HG03045 (cell line): Measurements from ENCODE around the gene VPS13D.
"Not testable (repeated sequence)": the region's sequence is repeated elsewhere in the genome, so short reads cannot be mapped to it uniquely, and the experiment has no call there.

ENCODE experiments used
- ATAC-seq: cut with Tn5 transposase; IDR thresholded peaks from one replicate; pipeline ENCODE4 v1.9.1; 2021; ENCODE audit warnings: mild to moderate bottlenecking, moderate library complexity; ENCODE audit not compliant: unreplicated experiment

VPS13D gene

DNA sequence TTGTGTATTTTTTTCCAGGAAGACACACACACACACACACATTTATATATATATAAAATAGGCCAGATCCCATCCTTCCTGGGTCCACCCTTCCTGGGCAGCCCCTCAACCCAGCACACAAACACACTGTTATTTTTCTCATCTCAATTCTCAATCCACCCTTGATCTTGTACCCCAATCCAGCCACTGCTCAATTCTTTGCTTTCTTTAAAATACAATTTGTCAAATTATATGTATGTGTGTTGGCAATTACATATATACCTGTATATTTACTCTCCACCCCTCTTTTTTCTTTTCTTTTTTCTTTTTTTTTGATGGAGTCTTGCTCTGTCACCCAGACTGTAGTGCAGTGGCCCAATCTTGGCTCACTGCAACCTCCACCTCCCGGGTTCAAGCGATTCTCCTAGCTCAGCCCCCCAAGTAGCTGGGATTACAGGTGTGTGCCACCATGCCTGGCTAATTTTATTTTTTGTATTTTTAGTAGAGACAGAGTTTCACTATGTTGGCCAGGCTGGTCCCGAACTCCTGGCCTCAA lies 299.9 kb downstream of the VPS13D start:
- no peak for ATAC-seq

DNA sequence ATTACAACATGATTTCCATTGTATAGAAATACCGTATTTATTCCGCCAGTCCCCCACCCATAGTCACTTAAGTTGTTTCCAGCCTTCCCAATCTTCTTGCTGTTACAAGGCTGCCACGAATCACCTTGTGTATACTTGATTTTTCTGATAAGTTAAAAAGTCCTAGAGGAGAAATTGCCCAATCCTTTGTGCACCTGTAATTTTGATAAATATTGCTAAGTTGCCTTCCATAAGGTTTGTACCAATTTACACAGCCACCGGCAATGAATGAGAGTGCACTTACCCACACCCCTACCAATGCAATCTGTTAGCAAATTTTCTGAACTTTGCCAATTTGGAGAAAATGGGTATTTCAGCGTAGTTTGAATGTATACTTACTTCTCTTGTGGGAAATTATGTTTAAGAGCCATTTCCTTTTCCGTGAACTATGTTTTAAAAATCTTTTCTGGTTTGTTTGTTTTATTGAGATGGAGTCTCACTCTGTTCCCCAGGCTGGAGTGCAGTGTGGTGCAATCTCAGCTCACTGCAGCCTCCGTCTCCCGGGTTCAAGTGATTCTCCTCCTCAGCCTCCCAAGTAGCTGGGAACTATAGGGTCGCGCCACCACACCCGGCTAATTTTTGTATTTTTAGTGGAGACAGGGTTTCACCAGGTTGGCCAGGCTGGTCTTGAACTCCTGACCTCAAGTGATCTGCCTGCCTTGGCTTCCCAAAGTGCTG lies 300.8 kb downstream of the VPS13D start:
- no peak for ATAC-seq

DNA sequence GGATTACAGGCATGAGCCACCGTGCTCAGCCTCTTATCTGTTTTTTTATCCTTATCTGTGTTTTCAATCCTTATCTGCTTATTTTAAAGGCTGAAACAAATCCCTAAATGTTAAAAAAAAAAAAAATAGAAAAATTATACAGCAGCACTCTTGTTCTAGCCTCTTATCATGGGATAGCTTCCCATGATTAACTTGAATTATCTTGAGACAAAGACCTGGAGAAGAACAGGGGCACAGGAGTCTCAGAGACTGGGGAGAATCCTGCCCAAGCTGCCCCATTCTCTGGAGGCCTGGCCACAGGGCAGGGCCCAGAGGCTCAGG lies 301.3 kb downstream of the VPS13D start:
- ATAC-seq, result no peak

DNA sequence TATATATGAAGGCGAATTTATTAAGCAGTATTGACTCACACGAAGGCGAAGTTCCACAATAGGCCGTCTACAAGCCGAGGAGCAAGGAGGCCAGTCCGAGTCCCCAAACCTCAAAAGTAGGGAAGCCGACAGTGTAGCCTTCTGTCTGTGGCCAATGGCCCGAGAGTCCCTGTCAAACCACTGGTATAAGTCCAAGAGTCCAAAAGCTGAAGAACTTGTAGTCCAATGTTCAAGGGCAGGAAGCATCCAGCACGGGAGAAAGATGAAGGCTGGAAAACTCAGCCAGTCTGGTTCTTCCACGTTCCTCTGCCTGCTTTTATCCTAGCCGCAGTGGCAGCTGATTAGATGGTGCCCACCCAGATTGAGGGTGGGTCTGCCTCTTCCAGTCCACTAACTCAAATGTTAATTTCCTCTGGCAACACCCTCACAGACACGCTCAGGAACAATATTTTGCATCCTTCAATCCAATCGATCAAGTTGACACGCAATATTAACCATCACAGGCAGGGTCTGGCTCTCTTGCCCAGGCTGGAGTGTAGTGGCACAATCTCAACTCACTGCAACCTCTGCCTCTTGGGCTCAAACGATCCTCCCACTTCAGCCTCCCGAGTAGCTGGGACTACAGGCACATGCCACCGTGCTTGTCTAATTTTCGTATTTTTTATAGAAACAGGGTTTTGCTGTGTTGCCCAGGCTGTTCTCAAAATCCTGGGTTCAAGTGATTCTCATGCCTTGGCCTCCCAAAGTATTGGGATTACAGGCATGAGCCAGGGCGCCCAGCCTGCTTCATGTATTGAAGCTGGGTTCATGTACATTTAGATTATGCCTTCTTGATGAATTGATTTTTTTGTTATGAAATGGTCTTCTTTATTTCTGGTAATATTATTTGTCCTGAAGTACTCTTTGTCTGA lies 302.8 kb downstream of the VPS13D start:
- ATAC-seq, result no peak

DNA sequence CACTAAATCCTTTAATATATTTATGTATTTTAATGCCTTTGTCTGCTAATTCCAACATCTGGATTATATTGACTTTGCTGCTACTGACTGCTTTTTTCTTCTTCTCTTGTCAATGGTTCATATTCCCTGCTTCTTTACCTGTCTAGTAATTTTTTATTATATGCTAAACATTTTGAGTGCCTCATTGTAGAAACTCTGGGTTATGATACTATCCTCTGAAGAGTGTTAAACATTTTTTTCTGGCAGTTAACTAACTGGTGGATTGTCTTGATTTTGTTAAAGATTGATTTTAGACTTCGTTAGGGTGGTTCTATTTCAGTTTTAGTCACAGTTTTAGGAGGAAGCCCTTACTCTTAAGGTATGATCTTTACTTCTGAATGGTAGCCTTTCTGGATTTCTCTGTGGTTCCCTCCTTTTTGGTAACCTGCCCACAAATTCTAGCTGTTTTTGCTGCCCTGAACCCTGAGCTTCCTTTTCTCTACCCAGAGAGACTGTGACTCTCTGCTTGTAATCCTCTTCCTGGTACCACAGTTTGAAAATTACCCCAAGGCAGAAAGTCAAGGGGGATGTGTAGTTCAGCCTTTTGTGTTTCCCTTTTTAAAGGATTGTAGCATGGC lies 306.3 kb downstream of the VPS13D start:
- ATAC-seq, result no peak

DNA sequence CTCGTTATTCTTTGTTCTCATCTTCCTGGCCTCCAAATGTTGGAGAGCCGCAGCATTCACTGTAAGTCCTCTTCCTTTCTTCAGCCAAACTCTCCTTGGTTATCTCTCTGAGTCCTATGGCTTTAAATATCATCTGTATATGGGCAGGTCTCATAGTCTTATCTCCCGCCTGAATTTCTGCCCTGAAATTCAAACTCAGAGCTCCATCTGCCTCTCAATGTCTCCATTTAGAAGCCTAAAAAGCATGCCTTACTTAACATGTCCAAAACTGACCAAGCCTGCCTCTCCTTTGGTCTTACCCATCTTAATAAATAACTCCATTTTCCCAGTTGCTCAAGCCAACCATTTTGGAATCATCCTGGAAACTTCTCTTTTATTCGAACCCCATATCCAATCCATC lies 307.5 kb downstream of the VPS13D start:
- ATAC-seq, result no peak

DNA sequence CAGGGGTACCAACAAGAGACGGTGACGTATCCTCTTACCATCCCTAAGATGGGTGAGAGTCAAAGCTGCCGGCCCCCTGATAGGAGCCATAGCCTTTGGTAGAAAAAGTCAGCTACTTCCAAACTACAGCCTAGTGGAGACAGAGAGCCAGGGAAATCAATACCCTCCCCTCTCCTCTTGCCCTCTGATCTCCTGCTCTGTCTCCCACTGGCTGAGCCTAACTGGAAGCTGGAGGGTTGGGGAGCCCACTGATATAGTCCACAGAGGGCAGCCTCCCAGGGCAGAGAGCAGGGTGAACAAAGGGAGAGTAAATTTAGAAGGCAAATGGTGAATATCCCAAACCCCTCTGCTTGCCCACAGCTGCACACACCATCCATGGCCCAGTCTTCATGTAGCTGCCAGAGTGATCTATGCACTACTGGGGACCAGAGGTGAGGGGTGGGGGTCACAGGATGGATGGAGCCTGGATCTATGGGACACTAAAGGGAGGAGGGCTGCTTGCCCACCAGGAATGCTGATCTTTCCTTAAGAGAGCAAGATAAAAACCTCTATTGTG lies 308.2 kb downstream of the VPS13D start:
- no peak for ATAC-seq

DNA sequence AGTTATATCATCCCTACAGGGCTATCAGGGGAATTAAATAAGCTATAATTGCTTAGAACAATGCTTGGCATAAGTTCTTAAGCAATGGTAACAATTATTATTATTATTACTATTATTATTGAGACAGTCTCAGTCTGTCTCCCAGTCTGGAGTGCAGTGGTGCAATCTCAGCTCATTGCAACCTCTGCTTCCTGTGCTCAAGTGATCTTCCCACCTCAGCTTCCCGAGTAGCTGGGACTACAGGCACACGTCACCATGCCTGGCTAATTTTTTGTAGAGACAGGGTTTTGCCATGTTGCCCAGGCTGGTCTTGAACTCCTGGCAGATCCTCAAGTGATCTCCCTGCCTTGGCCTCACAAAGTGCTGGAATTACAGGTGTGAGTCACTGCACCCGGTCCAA lies 308.7 kb downstream of the VPS13D start:
- ATAC-seq, result not testable (repeated sequence)

DNA sequence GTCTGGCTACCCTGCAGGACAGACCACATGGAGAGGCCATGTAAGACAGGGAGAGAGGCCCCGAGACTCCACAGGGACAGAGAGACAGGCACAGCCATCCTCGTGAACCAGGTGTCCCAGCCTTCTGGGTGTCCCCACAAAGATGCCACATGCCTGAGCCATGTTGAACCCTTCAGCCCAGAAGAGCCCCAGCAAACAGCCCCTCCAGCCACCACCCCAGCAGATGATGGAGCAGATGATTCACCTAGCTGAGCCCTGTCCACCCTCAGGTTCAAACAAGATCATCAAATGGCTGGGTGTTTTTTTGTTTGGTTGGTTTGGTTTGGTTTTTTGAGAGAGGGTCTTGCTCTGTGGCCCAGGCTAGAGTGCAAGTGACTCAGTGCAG lies 309.5 kb downstream of the VPS13D start:
- no peak for ATAC-seq

DNA sequence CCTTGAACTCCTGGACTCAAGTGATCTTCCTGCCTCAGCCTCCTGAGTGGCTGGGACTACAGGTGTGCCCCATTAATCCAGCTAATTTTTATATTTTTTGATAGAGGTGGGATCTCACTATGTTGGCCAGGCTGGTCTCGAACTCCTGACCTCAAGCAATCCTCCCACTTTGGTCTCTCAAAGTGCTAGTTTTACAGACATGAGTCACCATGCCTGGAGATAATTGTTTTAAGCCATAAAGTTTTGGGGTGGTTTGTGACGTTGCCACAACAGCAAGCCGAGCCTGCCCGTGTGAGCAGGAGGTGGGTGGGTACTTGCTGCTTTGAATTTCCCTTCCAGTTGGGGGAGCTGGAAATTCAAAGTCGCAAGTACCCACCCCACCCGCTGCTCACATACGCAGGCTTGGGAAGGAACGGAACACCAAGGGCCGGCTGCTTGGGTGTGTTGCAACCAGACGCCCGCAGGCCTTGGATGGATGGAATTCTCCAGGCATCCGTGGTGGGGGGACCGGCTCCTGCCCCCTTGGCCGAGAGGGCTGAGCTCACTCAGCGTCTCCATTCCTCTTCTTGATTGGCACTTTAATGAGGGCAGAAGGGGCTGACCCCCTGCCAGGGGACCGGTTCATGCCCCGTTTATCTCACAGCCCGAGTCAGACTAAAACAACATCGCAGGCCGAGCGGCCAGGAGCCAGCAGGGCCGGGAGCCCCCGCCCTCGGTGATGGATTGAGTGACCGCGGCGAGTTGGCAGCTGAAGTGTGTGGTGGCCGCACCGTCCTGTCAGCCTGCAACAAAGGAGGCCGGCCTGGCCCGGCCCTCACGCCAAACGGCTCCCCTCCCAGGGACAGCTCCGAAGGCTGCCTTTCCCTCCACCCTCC lies 310.1 kb downstream of the VPS13D start:
- no peak for ATAC-seq

DNA sequence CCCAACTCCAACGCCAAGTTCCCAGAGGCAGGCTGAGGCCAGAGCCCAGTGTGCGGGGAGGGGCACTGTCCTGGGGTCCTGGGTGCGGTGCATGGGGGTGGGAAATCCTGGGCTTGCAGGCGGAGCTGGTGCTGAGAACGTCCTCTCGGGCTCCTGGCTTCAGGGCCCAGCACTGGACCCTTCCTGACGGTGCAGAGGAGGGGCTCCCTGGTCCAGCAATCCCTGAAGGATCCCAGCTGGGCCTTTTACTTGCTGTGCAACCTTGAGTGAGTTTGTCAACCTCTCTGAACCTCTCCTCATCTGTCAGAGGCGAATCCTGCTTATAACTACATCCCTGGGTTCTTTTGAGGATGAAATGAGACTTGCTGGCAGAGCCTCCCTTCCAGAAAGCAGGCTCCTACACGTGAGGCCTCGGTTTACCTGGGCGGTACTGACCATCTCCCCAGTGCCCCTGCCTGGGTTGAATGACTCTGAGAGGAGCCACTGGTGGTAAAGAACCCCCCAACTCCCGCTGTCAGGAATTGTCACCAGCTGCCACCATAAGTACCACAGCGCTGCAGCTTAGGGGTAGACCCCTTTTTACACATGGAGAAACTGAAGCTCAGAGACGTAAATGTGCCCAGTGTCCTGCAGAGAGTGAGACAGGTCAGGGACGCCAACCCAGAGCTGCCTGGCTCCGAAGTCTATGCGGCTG lies 310.9 kb downstream of the VPS13D start:
- ATAC-seq, result no peak

DNA sequence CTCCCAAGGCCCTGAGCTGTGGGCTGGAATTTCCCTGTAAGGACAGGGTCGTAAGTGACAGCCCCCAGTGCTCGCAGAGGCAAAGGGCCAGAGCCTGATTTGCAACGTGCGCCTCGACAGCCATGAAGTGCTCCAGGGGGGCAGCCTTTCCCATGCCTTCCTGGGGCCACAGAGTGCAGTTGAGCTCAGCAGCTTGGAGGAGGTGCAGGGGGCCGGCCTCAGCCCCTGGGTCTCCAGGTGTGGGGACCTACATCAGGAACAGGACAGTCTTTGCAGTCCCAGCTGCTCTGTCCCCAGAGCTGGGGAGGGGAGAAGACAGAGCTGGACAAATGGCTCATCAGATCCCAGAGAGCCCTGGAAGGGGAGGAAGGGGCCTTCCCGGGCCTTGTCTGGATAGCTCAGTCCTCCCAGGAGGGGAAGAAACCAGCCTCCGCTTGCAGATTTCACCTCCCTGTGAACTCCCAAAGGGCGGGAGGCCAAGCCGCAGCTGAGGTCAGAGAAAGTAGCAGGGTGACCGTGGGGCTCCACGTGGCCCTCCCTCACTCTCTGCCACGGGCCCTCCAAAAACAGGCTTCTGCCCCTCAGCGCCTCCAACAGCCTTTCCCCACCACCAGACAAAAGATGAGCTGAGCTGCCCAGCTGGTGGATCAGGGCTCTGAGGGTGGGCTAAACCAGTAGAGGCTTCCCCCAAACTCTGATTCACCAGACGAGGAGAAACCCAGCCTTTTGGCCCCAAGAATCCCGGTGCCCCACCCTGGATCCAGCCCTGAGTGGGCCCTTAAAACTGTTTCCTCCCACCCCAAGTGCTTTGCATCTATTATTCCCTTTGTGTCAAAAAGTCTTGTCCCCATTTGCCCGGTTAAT lies 311.7 kb downstream of the VPS13D start:
- no peak for ATAC-seq

DNA sequence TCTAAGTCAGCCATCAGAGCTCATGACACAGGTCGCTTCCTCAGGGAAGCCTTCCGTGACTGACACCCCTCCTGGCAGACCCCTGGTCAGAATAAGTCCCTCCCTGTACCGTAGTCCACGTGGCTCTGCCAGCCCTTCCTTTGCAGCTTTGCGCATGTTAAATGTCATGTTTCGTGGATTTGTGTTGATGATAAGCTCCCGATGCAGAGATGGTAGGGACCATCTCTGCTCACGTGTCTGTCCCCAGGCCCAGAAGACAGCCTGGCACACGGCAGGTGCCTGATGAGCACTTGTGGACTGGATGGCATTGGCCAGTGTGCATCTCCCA lies 312.3 kb downstream of the VPS13D start:
- no peak for ATAC-seq

DNA sequence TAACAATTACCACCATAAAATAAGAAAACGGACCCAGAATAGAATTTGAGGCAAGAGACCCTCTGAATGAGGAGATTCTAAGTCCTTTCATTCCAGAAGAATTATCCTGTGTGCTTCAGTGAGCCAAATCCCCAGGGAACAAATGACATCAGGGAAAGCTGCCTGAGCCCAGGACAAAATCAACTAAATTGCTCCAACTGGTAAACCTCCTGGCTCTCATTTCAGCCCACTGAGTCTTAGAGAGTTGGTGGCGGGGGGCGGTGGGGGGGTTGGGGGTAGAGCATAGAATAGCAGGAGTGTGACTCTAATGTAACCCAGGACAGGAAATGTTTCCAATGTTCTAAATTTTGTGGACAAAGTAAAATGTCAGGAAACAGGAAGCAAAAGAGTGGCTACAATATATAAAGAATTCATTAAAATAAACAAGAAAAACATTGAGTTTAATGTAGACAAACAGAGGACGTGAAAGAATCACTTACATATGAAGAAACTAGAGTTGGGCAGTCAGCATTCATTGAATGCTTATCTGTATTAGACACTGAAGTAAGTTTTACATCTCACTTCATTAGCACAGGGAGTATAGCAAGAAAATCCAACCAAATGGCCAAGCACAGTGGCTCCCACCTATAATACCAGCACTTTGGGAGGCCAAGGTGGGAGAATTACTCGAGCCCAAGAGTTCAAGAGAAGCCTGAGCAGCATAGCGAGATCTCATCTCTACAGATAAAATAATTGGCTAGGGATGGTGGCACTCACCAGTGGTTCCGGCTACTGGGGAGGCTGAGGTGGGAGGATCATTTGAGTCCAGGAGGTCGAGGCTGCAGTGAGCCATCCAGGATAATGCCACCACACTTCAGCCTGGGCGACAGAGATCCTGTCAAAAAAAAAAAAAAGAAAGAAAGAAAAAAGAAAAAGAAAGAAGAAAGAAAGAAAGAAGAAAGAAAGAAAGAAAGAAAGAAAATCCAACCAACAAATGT lies 313.1 kb downstream of the VPS13D start:
- ATAC-seq, result no peak

DNA sequence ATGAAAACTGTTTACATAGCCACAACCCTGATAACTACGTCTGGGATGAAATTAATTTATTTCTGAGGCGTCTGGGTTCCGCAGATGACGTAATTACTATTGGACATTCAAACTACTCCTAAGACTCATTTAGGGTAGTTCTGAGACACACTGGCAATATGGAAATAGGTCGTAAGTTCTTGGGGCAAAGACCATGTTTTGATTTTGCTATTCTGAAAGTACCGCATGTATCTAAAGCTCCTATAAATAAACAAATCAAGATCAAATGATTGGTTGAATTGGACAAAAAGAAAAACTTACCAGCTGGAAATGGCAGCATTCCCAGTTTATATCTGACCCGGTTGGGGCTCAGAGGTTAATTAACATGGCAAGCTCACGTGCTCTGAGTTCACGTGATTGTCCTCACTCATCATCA lies 313.9 kb downstream of the VPS13D start:
- ATAC-seq, result no peak

DNA sequence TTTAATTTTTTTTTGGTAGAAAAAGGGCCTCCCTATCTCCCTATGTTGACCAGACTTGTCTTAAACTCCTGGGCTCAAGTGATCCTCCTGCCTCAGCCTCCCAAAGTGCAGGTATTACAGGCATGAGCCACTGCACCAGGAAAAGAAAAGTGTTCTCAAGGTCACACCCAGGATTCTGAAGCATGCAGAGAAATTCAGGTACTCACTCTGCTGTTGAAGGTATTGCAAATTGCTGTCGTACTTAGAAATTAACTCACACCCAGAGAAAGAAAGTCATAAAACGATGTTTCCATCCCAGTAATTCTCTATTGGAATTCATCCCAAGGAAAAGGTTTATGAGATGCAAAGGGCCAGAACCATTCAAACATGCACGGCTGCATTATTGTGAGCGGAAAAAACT lies 314.5 kb downstream of the VPS13D start:
- ATAC-seq, result no peak

DNA sequence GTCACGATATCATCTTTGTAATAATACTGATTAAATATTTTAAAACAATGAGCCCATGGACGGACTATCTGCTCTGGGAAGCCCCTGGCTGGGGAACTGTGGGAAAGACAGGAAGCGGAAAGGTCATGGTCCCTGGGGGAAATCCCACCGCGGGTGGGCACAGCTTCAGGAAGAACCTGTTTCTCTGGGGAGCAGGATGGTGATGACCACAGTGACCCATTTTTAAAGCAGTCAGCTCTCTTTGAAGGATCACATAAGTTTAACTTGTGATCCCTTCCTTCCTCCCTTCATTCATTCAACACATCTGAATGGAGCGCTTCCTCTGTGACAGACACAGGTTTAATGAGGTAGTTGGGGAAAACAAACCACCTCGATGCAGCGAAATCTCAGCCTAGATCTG lies 315.2 kb downstream of the VPS13D start:
- ATAC-seq, result no peak
